NB4 (cell line): ENCODE measurements around the gene ATP1A3.

Experiments used
- DNase-seq: peaks from one replicate; pipeline ENCODE4 v3.0.0; 2010; ENCODE audit warnings: low read depth
- H3K4me3 ChIP-seq: one replicate; pipeline ENCODE4 v1.5.1; 2011; ENCODE audit warnings: mild to moderate bottlenecking, low read depth, low read length, moderate library complexity
- MYC ChIP-seq: IDR thresholded peaks from 2 replicates; pipeline ENCODE4 v1.6.1; 2011; ENCODE audit warnings: low read depth, low read length
- POLR2A ChIP-seq: IDR thresholded peaks from 2 replicates; pipeline ENCODE4 v1.6.1; 2011; ENCODE audit warnings: mild to moderate bottlenecking; ENCODE audit not compliant: insufficient read length; ENCODE audit errors: extremely low read depth
- TF ChIP-seq, protein P1 (sequence below): IDR thresholded peaks from one replicate; pipeline ENCODE4 v1.5.1; 2012; ENCODE audit warnings: low read depth, low read length
- TF ChIP-seq, protein P2 (sequence below): IDR thresholded peaks from 2 replicates; pipeline ENCODE4 v1.6.1; 2011; ENCODE audit warnings: low read depth, low read length

The ATP1A3 gene

DNA sequence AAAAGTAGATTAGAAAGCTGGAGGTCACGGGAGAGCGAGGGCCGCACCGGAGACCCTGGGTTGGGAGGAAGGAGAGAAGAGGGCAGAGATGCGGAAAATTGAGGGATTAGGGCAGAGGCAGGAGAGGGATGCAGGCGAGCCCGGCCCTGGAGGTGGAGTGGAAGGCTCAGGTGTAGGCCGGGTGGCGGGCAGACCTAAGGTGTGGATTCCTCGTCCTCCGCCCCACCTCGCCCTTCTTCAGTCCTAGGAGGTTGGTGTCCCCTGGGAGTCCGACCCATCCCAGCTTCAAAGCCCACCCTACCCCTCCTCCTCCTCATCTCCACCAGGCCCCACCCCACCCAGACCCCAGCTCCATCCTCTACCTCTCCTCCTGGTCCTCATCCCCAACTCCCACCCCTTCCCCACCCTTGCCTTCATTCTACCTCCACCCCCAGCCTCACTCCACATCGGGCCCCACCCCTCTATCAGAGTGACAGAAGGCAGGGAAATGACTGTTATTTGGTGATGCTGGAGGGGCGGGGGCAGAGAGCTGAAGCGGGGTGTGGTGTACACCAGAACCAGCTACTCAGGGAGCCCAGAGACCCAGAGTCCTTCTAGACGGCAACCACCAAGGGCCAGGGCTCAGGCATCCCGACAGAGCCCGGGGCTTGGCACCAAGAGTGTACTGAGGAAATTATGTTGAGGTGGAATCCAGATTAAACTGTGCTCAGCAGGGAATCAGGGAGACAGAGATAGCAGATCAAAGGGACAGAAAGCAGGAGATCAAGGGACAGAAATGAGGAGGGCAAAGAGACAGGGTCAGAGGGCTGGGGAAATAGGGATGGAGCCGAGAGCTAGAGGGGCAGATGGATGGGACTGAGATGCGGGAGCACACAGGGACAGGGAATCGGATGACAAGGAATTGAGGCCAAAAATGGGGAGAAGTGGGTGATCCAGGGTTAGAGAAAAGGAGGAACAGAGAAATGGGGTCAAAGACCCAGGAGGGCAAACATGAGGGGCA is 72.2 kb downstream of the ATP1A3 start:
- DNase-seq = no peak
- TF ChIP-seq, protein P1, sequence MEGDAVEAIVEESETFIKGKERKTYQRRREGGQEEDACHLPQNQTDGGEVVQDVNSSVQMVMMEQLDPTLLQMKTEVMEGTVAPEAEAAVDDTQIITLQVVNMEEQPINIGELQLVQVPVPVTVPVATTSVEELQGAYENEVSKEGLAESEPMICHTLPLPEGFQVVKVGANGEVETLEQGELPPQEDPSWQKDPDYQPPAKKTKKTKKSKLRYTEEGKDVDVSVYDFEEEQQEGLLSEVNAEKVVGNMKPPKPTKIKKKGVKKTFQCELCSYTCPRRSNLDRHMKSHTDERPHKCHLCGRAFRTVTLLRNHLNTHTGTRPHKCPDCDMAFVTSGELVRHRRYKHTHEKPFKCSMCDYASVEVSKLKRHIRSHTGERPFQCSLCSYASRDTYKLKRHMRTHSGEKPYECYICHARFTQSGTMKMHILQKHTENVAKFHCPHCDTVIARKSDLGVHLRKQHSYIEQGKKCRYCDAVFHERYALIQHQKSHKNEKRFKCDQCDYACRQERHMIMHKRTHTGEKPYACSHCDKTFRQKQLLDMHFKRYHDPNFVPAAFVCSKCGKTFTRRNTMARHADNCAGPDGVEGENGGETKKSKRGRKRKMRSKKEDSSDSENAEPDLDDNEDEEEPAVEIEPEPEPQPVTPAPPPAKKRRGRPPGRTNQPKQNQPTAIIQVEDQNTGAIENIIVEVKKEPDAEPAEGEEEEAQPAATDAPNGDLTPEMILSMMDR = no peak
- no peak for TF ChIP-seq POLR2A
- no peak overlapping the region for H3K4me3 ChIP-seq

DNA sequence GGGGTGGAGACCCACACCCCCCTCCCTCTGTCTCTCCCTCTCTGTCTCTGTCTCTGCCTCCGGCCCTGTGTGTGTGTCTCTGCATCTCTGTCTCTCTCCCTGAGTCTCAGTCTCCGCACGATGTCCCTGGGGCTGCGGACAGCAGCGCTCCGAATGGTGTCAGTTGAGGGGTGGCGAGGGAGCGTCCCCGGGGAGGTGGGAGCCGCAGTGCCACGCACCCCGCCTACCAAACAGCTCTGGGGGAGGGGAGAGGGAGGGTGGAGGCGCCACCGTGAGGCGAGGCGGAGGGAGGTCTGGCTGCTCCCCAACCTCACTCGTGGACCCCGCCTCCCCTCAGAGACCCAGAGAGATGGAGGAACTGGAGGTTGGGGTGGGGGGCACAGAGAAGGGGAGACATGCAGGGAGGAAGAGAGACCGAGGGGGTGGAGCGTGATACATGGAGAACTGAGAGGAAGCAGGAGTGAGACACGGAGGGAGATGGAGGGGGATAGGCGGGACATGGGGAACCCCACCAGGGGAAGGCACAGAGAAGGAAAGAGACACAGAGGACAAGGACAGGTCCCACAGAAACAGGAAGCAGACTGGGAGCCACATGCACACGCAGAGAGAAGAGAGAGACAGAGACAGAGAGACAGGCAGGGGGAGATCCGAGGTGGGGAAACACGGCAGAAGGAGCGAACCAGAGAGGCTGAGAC is 73.0 kb downstream of the ATP1A3 start:
- no peak overlapping the region for H3K4me3 ChIP-seq
- TF ChIP-seq, protein P1 = no peak
- TF ChIP-seq, protein P2, sequence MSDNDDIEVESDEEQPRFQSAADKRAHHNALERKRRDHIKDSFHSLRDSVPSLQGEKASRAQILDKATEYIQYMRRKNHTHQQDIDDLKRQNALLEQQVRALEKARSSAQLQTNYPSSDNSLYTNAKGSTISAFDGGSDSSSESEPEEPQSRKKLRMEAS = no peak
- no peak for TF ChIP-seq MYC
- no peak for TF ChIP-seq POLR2A
- DNase-seq = no peak

DNA sequence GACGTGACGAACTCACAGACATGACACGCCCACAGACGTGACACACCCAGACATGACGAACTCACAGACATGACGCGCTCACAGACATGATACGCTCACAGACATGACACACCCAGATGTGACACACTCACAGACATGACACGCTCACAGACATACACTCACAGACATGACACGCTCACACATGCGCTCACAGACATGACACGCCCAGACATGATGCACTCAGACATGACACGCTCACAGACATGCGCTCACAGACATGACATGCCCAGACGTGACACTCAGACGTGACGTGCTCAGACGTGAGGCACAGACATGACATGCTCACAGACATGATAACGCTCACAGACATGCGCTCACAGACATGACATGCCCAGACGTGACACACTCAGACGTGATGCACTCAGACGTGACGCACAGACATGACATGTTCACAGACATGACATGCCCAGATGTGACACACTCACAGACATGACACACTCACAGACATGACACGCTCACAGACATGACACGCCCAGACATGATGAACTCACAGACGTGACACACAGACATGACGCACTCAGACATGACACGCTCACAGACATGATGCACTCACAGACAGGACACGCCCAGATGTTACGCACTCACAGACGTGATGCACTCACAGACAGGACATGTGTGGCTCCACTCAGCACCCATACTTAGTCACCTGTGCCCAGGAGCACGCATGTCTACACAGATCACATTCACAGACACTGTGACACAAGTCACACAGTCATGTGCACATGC is 73.9 kb downstream of the ATP1A3 start:
- DNase-seq = no peak
- TF ChIP-seq MYC = no peak
- TF ChIP-seq, protein P1 = no peak
- TF ChIP-seq, protein P2 = no peak
- TF ChIP-seq POLR2A = no peak
- H3K4me3 ChIP-seq = no peak overlapping the region

DNA sequence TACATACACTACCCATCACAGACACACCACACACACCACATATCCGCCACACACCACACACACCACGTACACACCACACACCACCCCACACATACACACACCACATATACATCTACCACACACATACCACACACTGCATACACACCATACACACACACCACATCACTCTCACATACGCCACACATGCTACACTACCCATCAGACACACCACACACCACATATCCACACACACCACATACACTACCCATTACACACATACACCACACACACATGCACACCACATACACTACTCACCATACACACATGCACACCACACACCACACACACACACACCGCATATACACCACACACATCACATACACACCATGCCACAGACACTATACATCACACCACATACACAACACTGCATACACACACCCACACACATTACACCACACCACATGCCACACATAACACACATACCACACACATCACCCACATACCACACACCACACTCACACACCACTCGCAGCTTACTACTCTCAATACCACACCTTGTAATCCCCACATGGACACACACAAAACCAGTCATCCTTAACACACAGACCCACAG is 75.3 kb downstream of the ATP1A3 start:
- TF ChIP-seq MYC (no peak), POLR2A (no peak)
- TF ChIP-seq, protein P2 = no peak
- TF ChIP-seq, protein P1 = no peak

DNA sequence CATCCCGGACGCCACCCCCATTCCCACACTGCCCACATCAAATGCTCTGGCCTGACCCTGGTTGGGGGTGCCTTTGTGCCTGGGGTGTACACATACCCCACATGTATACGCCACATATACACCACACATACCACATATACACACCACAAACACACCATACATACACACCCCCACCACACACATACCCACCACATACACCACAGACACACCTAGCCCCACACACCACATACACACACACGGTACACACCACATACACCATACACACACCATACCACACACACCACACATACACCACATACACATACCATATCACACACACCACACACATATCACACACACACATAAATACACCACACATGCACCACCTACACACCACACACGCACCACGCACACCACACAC is 75.9 kb downstream of the ATP1A3 start:
- H3K4me3 ChIP-seq = no peak overlapping the region
- TF ChIP-seq, protein P1 = no peak
- no peak for DNase-seq

More for the DNA sequence above, 75.3 kb downstream of the ATP1A3 start:
- no peak for DNase-seq
- no peak overlapping the region for H3K4me3 ChIP-seq
